HG03039 (cell line): ENCODE measurements around the gene PLCB4.

Experiments
- ATAC-seq: cut with Tn5 transposase; IDR thresholded peaks from one replicate; pipeline ENCODE4 v1.9.1; 2021; ENCODE audit warnings: mild to moderate bottlenecking, moderate library complexity; ENCODE audit not compliant: unreplicated experiment

The PLCB4 gene

DNA sequence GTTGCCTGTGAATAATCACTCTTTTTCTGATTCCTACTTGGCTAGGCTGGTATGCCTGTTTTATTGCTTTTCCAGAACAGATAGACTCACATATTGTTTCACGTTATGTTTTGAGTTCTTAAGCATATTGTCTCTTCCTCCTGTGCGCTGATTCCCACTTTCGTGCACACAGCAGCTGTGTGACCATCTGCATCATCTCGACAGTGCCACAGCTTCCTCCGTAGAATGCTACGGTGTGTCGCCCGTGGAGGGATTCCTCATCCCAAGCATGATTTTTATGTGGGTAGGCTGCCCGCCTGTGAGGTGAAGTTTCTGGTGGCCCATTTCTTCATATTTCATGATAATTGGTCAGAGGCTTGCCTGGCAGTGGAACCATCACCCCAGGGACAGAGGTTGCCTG lies 31.8 kb downstream of the PLCB4 start:
- ATAC-seq: no peak

GRCh38 chr20:9102456-9102855 lies 33.6 kb downstream of the PLCB4 start:
- ATAC-seq: no peak

- ATAC-seq: no peak
Measured at GRCh38 chr20:9103955-9104354, 35.1 kb downstream of the PLCB4 start.

DNA sequence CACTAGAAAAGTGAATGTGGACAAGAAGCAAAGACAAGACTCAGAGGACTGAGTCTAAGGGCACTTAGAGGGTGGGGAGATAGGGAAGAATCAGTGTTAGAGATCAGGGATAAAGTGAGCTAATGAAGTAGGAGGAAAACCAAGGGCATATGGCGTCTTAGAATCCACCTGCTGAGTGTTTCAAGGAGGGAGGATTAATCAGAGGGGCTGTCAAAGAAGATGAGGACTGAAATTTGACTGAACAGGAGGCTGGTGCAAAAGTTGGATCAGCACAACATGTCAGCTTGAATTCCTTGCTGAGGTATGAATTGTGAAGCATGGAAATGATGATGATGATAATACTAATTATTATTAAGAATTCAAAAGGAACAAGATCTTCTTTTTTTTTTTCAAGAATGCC lies 39.4 kb downstream of the PLCB4 start:
- ATAC-seq: no peak

DNA sequence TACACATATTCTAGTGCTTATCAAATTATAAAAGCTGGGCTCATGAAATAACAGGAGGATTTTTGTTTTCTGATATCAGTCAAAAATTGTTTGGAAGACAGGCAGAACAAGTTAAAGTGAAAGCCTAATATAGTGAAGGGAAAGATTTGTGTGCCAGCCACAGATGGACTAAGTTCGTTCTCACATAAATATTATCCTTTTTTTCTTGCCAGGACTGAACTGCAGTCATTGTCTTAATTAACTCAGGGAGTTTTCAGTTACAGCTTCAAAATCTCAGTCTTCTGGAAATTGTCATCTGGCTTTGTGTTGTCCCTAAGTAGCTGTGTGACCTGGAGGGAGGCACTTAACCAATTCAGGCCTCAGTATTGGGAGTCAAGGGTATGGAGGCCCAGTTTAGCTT lies 40.7 kb downstream of the PLCB4 start:
- ATAC-seq: no peak

- ATAC-seq: no peak
Measured at GRCh38 chr20:9110365-9110764, 41.5 kb downstream of the PLCB4 start.

DNA sequence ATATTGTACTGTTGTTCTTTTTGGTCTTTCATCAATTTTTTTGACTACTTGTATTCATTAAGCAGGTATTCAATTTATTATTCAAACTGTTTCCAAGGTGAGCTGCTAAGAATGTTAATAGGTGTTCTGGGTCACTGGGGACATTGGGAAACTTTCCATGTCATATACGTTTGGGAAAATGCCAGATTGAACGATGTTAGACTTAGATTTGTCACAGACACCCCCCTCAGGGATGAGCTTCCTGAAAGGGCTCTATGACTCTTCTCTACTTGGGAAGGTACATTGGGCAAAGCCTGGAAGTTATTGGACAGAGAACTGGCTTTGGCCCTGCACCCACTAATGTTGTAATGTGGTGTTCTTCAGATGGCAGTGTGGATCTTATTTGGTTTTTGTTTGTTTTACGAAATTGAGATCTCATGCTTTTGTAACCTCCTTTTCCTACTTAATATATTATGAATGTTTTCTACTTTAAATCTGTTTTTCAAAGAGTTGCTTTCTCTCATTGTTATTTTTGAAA lies 42.1 kb downstream of the PLCB4 start:
- no peak for ATAC-seq

- no peak for ATAC-seq
Measured at GRCh38 chr20:9112541-9113515, 43.9 kb downstream of the PLCB4 start.

DNA sequence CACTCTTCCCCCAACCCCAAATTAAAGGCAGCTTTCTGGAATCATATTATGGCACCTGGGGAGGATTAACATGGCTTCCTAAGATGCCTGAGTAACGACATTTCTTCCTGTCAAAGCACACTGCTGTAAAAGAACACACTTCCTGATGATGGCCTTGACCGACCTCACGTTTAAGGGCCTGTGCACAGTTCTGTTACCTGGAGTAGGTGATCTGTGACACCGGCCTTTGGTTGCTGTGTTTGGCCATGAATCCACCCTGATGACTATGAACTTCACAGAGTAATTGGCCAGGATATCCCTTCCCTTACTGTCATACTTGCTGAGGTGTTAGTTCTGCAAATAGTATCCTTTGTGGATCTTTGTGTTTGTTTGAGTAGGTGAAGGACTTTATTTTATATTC lies 45.8 kb downstream of the PLCB4 start:
- no peak for ATAC-seq

DNA sequence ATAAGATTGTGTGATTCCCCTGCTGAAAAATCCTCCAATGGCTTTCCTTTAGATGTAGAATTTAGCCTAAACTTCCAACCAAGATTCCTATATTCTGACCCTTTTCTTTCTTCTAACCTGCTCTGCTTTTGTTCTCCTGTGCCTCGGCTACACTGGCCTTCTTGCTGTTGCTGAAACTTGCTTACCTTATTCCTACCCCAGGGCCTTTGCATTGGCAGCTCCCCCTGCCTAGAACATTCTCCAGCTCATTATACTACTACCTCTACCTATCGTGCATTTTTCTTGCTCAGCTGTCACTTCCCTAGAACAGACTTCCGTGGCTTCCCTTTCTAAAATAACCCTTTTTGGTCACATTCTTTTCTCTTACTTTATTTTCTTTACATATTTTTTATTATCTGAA lies 48.7 kb downstream of the PLCB4 start:
- no peak for ATAC-seq

DNA sequence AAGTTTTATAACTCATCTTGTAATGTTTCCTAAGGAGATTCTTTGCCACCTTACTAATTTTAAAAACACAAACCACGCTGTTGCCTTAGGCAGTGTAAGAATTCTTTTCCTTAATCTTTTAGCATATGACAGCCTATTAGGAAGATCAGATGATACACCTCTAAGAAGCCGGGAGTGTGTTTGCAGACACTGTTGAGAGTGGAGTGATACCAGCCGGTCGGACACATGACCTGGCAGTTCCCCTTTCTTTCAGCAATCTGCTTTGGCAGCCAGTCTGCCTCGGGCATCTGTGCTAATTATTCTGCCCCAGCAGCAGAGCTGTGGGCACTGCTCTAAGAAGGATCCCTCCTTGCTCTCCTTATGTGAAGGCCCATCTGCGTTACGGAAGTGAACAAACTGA lies 50.9 kb downstream of the PLCB4 start:
- no peak for ATAC-seq

- ATAC-seq: no peak
Measured at GRCh38 chr20:9121211-9121610, 52.3 kb downstream of the PLCB4 start.

GRCh38 chr20:9122571-9122970 lies 53.7 kb downstream of the PLCB4 start:
- ATAC-seq: no peak

DNA sequence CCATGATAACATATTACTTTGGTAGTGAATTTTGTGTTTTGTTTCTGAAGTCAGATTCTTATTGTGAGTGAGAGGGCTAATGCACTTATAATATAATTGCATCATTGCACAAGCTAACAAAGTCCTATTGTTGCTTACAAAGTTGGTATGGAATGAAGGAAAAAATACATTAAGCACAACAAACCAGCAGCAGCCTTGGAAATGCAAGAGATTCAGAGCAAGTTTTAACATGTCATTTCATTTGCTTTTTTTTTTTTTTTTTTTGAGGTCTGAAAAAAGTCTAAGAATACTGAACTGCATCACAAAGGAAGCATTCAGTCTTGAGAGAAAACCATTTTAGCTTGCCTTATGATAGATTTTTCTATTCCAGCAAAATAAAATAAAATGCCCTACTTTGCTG lies 57.6 kb downstream of the PLCB4 start:
- ATAC-seq: no peak

DNA sequence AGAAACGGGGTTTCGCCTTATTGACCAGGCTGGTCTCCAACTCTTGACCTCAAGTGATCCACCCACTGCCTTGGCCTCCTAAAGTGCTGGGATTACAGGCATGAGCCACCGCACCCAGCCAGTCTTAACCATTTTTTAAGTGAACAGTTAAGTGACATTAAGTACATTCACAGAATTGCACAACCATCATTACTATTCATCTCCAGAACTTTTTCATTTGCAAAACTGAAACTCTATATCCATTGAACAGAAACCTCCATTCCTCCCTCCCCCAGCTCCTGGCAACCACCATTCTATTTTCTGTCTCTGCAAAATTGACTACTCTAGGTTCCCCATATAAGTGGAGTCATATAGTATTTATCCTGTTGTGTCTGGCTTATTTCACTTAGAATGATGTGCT lies 59.7 kb downstream of the PLCB4 start:
- ATAC-seq: no peak

DNA sequence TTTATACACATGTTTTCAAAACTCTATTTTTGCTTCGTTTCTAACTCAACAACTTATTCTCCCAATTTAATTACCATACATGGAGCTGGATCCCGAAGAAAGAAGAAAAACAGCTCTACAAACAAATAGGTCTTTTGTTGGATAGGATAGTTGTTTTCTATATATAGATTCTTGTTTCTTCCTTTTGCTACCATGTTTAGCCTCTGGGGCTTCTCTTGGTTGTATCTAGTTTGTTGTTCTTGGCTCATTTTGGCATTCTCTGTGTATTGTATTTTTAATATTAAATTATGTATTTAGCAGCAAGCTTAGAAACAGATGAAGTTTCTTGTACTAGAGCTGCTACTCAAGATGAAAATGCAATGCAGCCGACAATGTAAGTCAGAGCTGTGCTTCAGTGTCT lies 60.9 kb downstream of the PLCB4 start:
- ATAC-seq: no peak

- no peak for ATAC-seq
Measured at GRCh38 chr20:9130521-9130920, 61.6 kb downstream of the PLCB4 start.

DNA sequence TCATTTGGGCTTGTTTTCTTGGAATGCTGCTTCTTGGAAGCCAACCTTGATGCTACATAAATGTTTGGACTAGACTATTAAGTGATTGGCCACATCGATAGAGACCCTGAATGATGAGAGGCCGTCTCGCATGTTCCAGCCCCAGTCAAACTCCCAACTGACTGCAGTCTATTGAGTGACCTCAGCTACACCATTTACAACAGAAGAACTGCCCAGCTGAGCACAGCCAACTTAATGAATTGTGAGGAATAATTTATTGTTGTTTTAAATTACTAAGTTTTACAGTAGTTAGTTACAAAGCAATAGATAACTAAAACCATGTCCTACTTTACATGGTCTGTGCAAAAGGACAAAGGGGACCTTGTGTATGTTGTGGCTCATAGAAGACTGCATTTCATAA lies 63.0 kb downstream of the PLCB4 start:
- no peak for ATAC-seq

GRCh38 chr20:9134346-9134745 lies 65.5 kb downstream of the PLCB4 start:
- ATAC-seq: no peak

- ATAC-seq: no peak
Measured at GRCh38 chr20:9136114-9136513, 67.2 kb downstream of the PLCB4 start.

DNA sequence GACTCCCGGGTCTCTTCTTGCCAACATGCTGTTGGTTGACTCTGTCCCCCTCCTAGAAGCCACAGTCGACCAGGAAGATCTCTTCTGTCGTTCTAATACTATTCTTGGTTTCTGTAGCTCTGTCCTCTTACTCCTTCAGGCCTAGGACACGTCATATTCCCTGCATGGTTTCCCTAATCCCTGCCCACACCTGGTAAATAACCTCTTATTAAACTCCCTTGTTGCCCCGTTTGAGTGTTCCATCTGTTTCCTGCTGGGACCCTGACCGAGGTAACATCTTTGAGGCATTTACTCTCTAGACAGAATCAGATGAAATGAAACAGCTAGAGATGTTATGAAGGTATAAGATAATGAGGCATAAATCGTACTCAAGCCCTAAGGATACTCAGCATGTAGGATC lies 68.1 kb downstream of the PLCB4 start:
- no peak for ATAC-seq

DNA sequence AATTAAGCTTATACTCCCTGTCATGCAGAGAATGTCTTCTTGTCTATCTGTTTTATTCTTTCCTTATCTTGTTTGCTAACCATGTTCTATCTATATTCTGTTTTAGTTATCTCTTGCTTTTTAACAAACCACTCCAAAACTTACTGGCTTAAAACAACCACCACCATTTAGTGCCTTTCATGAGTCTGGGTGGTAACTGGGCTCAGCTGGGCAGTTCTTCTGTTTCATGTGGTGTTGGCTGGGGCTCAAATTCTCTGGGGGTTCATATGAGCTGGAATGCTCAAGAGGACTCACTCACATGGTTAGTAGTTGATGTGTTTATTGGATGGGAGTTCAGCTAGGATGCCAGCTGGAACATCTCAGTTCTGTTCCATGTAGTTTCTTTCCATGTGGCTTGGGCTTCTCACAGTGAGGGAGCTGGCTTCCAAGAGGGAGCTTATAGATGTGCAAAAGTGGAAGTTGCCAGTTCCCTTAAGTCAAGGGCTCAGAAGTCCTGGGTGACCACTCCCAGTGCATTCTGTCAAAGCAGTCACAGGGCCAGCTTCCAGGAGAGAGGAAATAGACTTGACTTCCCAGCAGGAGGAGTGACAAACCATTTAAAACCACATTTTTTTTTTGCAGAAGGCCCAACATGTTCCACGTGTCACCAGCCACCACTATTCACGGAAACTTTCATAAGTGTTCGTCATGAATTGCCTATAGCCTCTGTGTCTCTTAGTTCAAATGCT lies 70.4 kb downstream of the PLCB4 start:
- no peak for ATAC-seq
